H1 (cell line): ENCODE measurements around the gene RCHY1. TPM values are rescaled to one million over a fixed set of nuclear protein-coding genes. Genes with fewer than 3 reads are reported as not detected.

ENCODE experiments used
- CTCF ChIA-PET: fragments of 300-600 bp; sonication (Branson Sonifier 250); formaldehyde crosslinking; loops from one replicate; lab custom pipeline; 2021; ENCODE audit not compliant: partially characterized antibody; lab: Charles Lee
- POLR2A ChIA-PET: fragments of 300-600 bp; sonication (Branson Sonifier 250); formaldehyde crosslinking; loops from one replicate; lab custom pipeline; 2021; ENCODE audit warnings: inconsistent platforms; ENCODE audit not compliant: partially characterized antibody; lab: Charles Lee
- DNase-seq, 2 experiments: peaks; one replicate each; pipeline versions ENCODE4 v3.0.0 to v3.0.0-alpha.2; 2010 to 2022; ENCODE audit warnings: low spot score in 2 of 2, low read depth in 1 of 2, mixed read lengths in 1 of 2
- FAIRE-seq: peaks from 2 replicates; lab custom pipeline; 2011; peaks lifted over from hg19 to GRCh38; lab: Jason Lieb, UNC
- H2AFZ ChIP-seq: 2 replicates; pipeline ENCODE4 v1.8.1; 2012; ENCODE audit warnings: low read length, inconsistent platforms
- H2AK5ac ChIP-seq: 2 replicates; pipeline ENCODE4 v1.6.1; 2013; ENCODE audit warnings: low read depth, low read length
- H2BK120ac ChIP-seq: replicated peaks from 2 replicates; pipeline ENCODE3; 2013; ENCODE audit warnings: low read depth, low read length, inconsistent platforms
- H2BK12ac ChIP-seq: 2 replicates; pipeline ENCODE4 v1.6.1; 2013; ENCODE audit warnings: low read depth, low read length
- H2BK15ac ChIP-seq: 2 replicates; pipeline ENCODE4 v1.6.1; 2013; ENCODE audit warnings: low read length
- H2BK20ac ChIP-seq: 2 replicates; pipeline ENCODE4 v1.6.1; 2013; ENCODE audit warnings: low read length
- H2BK5ac ChIP-seq: 2 replicates; pipeline ENCODE4 v1.6.1; 2013; ENCODE audit warnings: low read depth, low read length
- H3K14ac ChIP-seq: 2 replicates; pipeline ENCODE4 v1.6.1; 2013; ENCODE audit warnings: inconsistent platforms; ENCODE audit not compliant: insufficient read length
- H3K18ac ChIP-seq: 2 replicates; pipeline ENCODE4 v1.6.1; 2013; ENCODE audit warnings: low read length; ENCODE audit errors: extremely low read depth
- H3K23ac ChIP-seq: 2 replicates; pipeline ENCODE4 v1.6.1; 2013; ENCODE audit warnings: inconsistent platforms; ENCODE audit not compliant: insufficient read length
- H3K23me2 ChIP-seq: 2 replicates; pipeline ENCODE4 v1.6.1; 2013; ENCODE audit warnings: low read depth, low read length
- H3K27ac ChIP-seq: 2 replicates; pipeline ENCODE4 v1.6.1; 2011; ENCODE audit warnings: low read depth, low read length, inconsistent platforms
- H3K27me3 ChIP-seq, 4 experiments: replicated peaks in 1 of 4; 1 replicate in 1 of 4; 2 replicates in 3 of 4; pipeline versions ENCODE4 v1.6.1 to v1.8.1; 2011 to 2013; ENCODE audit warnings: low read length in 3 of 4, mild to moderate bottlenecking in 3 of 4, inconsistent platforms in 2 of 4, mixed read lengths in 2 of 4, moderate library complexity in 1 of 4; ENCODE audit not compliant: control insufficient read depth in 3 of 4, insufficient read depth in 3 of 4; ENCODE audit errors: extremely low read depth in 1 of 4
- H3K36me3 ChIP-seq, 4 experiments: 2 replicates each; pipeline versions ENCODE4 v1.6.1 to v1.8.1; 2011 to 2013; ENCODE audit warnings: mild to moderate bottlenecking in 4 of 4, low read length in 3 of 4, moderate library complexity in 2 of 4, control low read depth in 1 of 4, inconsistent platforms in 1 of 4; ENCODE audit not compliant: insufficient read depth in 4 of 4, control insufficient read depth in 2 of 4
- H3K4ac ChIP-seq: replicated peaks from 2 replicates; pipeline ENCODE3; 2013; ENCODE audit warnings: low read length, low read depth, mixed read lengths, inconsistent platforms; ENCODE audit not compliant: insufficient read length
- H3K4me1 ChIP-seq, 4 experiments: replicated peaks in 1 of 4; 1 replicate in 1 of 4; 2 replicates in 3 of 4; pipeline versions ENCODE4 v1.6.1 to v1.8.1; 2011 to 2013; ENCODE audit warnings: low read length in 3 of 4, inconsistent platforms in 2 of 4, mixed read lengths in 1 of 4; ENCODE audit not compliant: insufficient read depth in 4 of 4, control insufficient read depth in 3 of 4
- H3K4me2 ChIP-seq, 2 experiments: 2 replicates each; pipeline versions ENCODE4 v1.6.1 to v1.8.1; 2011 to 2013; ENCODE audit warnings: low read depth in 2 of 2, low read length in 2 of 2, control low read depth in 1 of 2, inconsistent platforms in 1 of 2, mild to moderate bottlenecking in 1 of 2; ENCODE audit not compliant: insufficient read depth in 1 of 2
- H3K4me3 ChIP-seq, 4 experiments: fragments of 200-600, 300-600 bp in 1 of 4; sonication (generic), shearing (Covaris generic), sonication (Bioruptor Twin) in 1 of 4; 2 replicates each; pipeline versions ENCODE4 v1.5.1 to v1.8.1; 2011 to 2016; ENCODE audit warnings: low read length in 4 of 4, low read depth in 3 of 4, control low read depth in 2 of 4, inconsistent platforms in 2 of 4, mild to moderate bottlenecking in 2 of 4, mixed read lengths in 1 of 4, moderate library complexity in 1 of 4; ENCODE audit not compliant: insufficient read depth in 2 of 4; ENCODE audit errors: extremely low read depth in 1 of 4
- H3K56ac ChIP-seq: replicated peaks from 2 replicates; pipeline ENCODE3; 2013; ENCODE audit warnings: low read depth, mild to moderate bottlenecking, mixed read lengths, low read length, inconsistent platforms; ENCODE audit not compliant: insufficient read length
- H3K79me1 ChIP-seq: 2 replicates; pipeline ENCODE4 v1.6.1; 2013; ENCODE audit warnings: low read depth, low read length, control low read depth
- H3K79me2 ChIP-seq, 2 experiments: 2 replicates each; pipeline versions ENCODE4 v1.6.1 to v1.8.1; 2012 to 2013; ENCODE audit warnings: low read length in 2 of 2, mild to moderate bottlenecking in 2 of 2, inconsistent platforms in 1 of 2; ENCODE audit not compliant: insufficient read depth in 2 of 2, control insufficient read depth in 1 of 2
- H3K9ac ChIP-seq, 4 experiments: replicated peaks in 1 of 4; 1 replicate in 1 of 4; 2 replicates in 3 of 4; pipeline versions ENCODE4 v1.6.1 to v1.8.1; 2011 to 2013; ENCODE audit warnings: low read depth in 3 of 4, low read length in 3 of 4, control low read depth in 2 of 4, mild to moderate bottlenecking in 2 of 4, moderate library complexity in 2 of 4, inconsistent platforms in 1 of 4; ENCODE audit errors: extremely low read depth in 1 of 4
- H3K9me3 ChIP-seq, 2 experiments: 2 replicates each; pipeline versions ENCODE4 v1.6.1 to v1.8.1; 2012 to 2013; ENCODE audit warnings: mild to moderate bottlenecking in 2 of 2, moderate library complexity in 2 of 2, control low read depth in 1 of 2, inconsistent platforms in 1 of 2, low read depth in 1 of 2, low read length in 1 of 2, mixed read lengths in 1 of 2; ENCODE audit not compliant: insufficient read depth in 2 of 2
- H4K20me1 ChIP-seq, 2 experiments: replicated peaks in 1 of 2; 2 replicates each; pipeline versions ENCODE3 to v1.8.1; 2011 to 2013; ENCODE audit warnings: inconsistent platforms in 2 of 2, low read length in 2 of 2, mild to moderate bottlenecking in 1 of 2; ENCODE audit not compliant: insufficient read depth in 2 of 2, control insufficient read depth in 1 of 2
- H4K5ac ChIP-seq: 2 replicates; pipeline ENCODE4 v1.6.1; 2013; ENCODE audit warnings: low read length, low read depth, mixed read lengths, inconsistent platforms; ENCODE audit not compliant: insufficient read length
- H4K8ac ChIP-seq: 2 replicates; pipeline ENCODE4 v1.8.0; 2013; ENCODE audit warnings: mild to moderate bottlenecking, moderate library complexity, low read length, inconsistent platforms; ENCODE audit not compliant: insufficient read depth; ENCODE audit errors: extremely low read depth
- H4K91ac ChIP-seq: replicated peaks from 2 replicates; pipeline ENCODE3; 2013; ENCODE audit warnings: low read length, mixed read lengths, inconsistent platforms; ENCODE audit not compliant: insufficient read length
- BACH1 ChIP-seq: IDR thresholded peaks from 2 replicates; pipeline ENCODE4 v1.6.1; 2012; ENCODE audit warnings: low read length, improper control_type of control experiment
- CBX8 ChIP-seq: fragments of 300-800, 300-1000 bp; sonication (generic); IDR thresholded peaks from 2 replicates; pipeline ENCODE4 v1.7.1; 2016; ENCODE audit warnings: low read depth, low read length, borderline replicate concordance
- EGR1 ChIP-seq: IDR thresholded peaks from 2 replicates; pipeline ENCODE4 v1.6.1; 2011; ENCODE audit warnings: low read depth, low read length, borderline replicate concordance
- JUN ChIP-seq: IDR thresholded peaks from 2 replicates; pipeline ENCODE4 v1.6.1; 2011; ENCODE audit warnings: low read depth, mild to moderate bottlenecking, improper control_type of control experiment, low read length
- MAFK ChIP-seq: IDR thresholded peaks from 2 replicates; pipeline ENCODE4 v1.6.1; 2012; ENCODE audit warnings: low read depth, mild to moderate bottlenecking, improper control_type of control experiment, low read length
- POU5F1 ChIP-seq: IDR thresholded peaks from 2 replicates; pipeline ENCODE4 v1.6.1; 2011; ENCODE audit warnings: low read depth, mild to moderate bottlenecking, low read length, moderate library complexity
- RAD21 ChIP-seq, 2 experiments: IDR thresholded peaks in 1 of 2; conservative IDR thresholded peaks in 1 of 2; 2 replicates each; pipeline ENCODE4 v1.6.1; 2011; ENCODE audit warnings: low read depth in 2 of 2, low read length in 2 of 2, improper control_type of control experiment in 1 of 2, inconsistent platforms in 1 of 2, mild to moderate bottlenecking in 1 of 2, moderate library complexity in 1 of 2
- RNF2 ChIP-seq: fragments of 200-900, 300-1000 bp; sonication (generic); IDR thresholded peaks from 2 replicates; pipeline ENCODE4 v1.7.1; 2016; ENCODE audit warnings: borderline replicate concordance, low read depth, mild to moderate bottlenecking, antibody characterized with exemption, low read length; ENCODE audit not compliant: poor library complexity, severe bottlenecking; ENCODE audit errors: missing control alignments
- SIX5 ChIP-seq: IDR thresholded peaks from 2 replicates; pipeline ENCODE4 v1.6.1; 2011; ENCODE audit warnings: mild to moderate bottlenecking, low read depth, low read length
- SUZ12 ChIP-seq: fragments of 200-600 bp; sonication (generic); IDR thresholded peaks from 2 replicates; pipeline ENCODE4 v1.6.1; 2012; ENCODE audit warnings: mild to moderate bottlenecking, inconsistent platforms, low read length, moderate library complexity, mixed read lengths
- WGBS, 2 experiments: shearing (Covaris generic) in 1 of 2; methylation state at CpG; one replicate each; pipeline versions ENCODE4 v1.1.6 to v1.1.7; 2013 to 2015; ENCODE audit warnings: low lambda C conversion rate in 2 of 2, mixed read lengths in 2 of 2, inconsistent platforms in 1 of 2, low coverage in 1 of 2, missing lambda C conversion rate in 1 of 2; ENCODE audit not compliant: insufficient replicate concordance in 2 of 2, insufficient coverage in 1 of 2, insufficient read length in 1 of 2; ENCODE audit errors: extremely low coverage in 1 of 2, missing lambda C conversion rate in 1 of 2; 5-methylcytosine and 5-hydroxymethylcytosine counted together
- polyA plus RNA-seq, 7 experiments: library from polyadenylated mRNA; depleted of rRNA in 3 of 7; stranded (reverse) in 5 of 7; unstranded in 2 of 7; fragments of >200 nt in 5 of 7; fragments of 200-250 nt in 2 of 7; gene quantifications; 1 replicate in 5 of 7; 2 replicates in 1 of 7; 4 replicates in 1 of 7; pipeline versions ENCODE4 v1.2.1 to v1.2.3, GENCODE V29; 2011 to 2013; ENCODE audit warnings: missing spikeins in 2 of 7, mixed read lengths in 2 of 7
- total RNA-seq: library from RNA; stranded (reverse); fragmentation: NEBNext Ultra II Directional; extraction: Animal tissue kit (Norgen Biotek cat#: 25700); gene quantifications from 2 replicates; pipeline ENCODE4 v1.2.1, GENCODE V29; 2021

RCHY1 gene
- total and polyA plus RNA-seq, 2 of the 8 experiments (the other 6 are each of a cell fraction or from before 2014, with no cell fraction given): 30.3 to 44.0 TPM

GRCh38 chr4:75514949-75515612 lies 878 bp upstream of the RCHY1 start:
- peaks cover 0 to 15% (median 7%) of the 10 kb centered on the region in 4 experiments; a peak in 4 of 7 replicates for H3K4me1 ChIP-seq
- peaks cover 7% of the 10 kb centered on the region for H3K23me2 ChIP-seq
- no peaks in the 10 kb centered on the region for H3K27me3 ChIP-seq
- no peak overlapping the region for H4K91ac ChIP-seq
- 76% methylated on average over 9 of the region's 9 CpGs; no CpG with 5 or more reads in 1 of the 2 experiments for WGBS, 2 experiments
- H2BK20ac ChIP-seq: no peak overlapping the region
- no peak overlapping the region for H2BK15ac ChIP-seq
- H3K27ac ChIP-seq: peak overlapping the region; percentile 87
- H3K14ac ChIP-seq: no peak overlapping the region
- H4K8ac ChIP-seq: no peak overlapping the region
- H3K4ac ChIP-seq: peak overlapping the region; percentile 63
- H2BK120ac ChIP-seq: no peak overlapping the region
- no peak overlapping the region for H3K23ac ChIP-seq
- no peak overlapping the region for H2AK5ac ChIP-seq
- no peak overlapping the region for H2BK12ac ChIP-seq
- TF ChIP-seq MAFK (no peak), POU5F1 (no peak), SIX5 (no peak), EGR1 (no peak), SUZ12 (no peak), CBX8 (no peak), RAD21 (IDR thresholded peaks at IDR 0.05 in 1 of 2, conservative IDR thresholded peaks at IDR 0.05 in 1 of 2; ENCODE audit: low read depth in 2 of 2, low read length in 2 of 2) (no peak), RNF2 (no peak), BACH1 (no peak), JUN (no peak)
- ChIA-PET POLR2A (interaction anchor here (0.7 to 1.9 kb wide), 10 partner anchors 8 to 579 kb away, joined by 3 to 11 read pairs (median 4); no protein-coding TSS in a partner anchor), CTCF (interaction anchor here (0.6 to 1.5 kb wide), 2 partner anchors 40 to 152 kb away, joined by 3 to 5 read pairs; no protein-coding TSS in a partner anchor)
- peak overlapping the region; percentile 94 for H2AFZ ChIP-seq
- H3K9me3 ChIP-seq: no peaks in the 10 kb centered on the region
- H3K9ac ChIP-seq: peak overlapping the region in 3 of 4 experiments; percentile 43 to 91 (median 83); a peak in 6 of 7 replicates
- H3K4me2 ChIP-seq: peak overlapping the region; percentile 89 to 92
- H2BK5ac ChIP-seq: peak overlapping the region; percentile 95; the same call in 1 of the 2 replicates
- no peak overlapping the region for H4K5ac ChIP-seq
- H4K20me1 ChIP-seq: no peaks in the 10 kb centered on the region
- DNase-seq (no peak), FAIRE-seq (no peak)
- H3K56ac ChIP-seq: peak overlapping the region; percentile 43
- H3K79me1 ChIP-seq: no peaks in the 10 kb centered on the region
- peaks cover 0 to 35% of the 10 kb centered on the region in 2 experiments; a peak in 3 of 4 replicates for H3K79me2 ChIP-seq
- H3K36me3 ChIP-seq: peaks cover 0 to 22% (median 9%) of the 10 kb centered on the region in 4 experiments; a peak in 7 of 8 replicates
- H3K4me3 ChIP-seq: peak overlapping the region; percentile 70 to 93 (median 80)
- H3K18ac ChIP-seq: peak overlapping the region; percentile 42
